GM18505 (cell line): Measurements from ENCODE around the gene NAV2.

Experiments
- ATAC-seq: cut with Tn5 transposase; IDR thresholded peaks from one replicate; pipeline ENCODE4 v1.9.1; 2021; ENCODE audit not compliant: unreplicated experiment
- POLR2A ChIP-seq: IDR thresholded peaks from 4 replicates; pipeline ENCODE4 v1.6.1; 2011; ENCODE audit warnings: borderline replicate concordance; ENCODE audit not compliant: insufficient read depth, insufficient read length; ENCODE audit errors: extremely low read depth

NAV2 gene

GRCh38 chr11:19866521-19866920 lies 153.9 kb downstream of the NAV2 start:
- TF ChIP-seq POLR2A: no peak
- ATAC-seq: no peak

GRCh38 chr11:19867064-19867463 lies 154.4 kb downstream of the NAV2 start:
- no peak for ATAC-seq
- no peak for TF ChIP-seq POLR2A

GRCh38 chr11:19868281-19868821 lies 155.7 kb downstream of the NAV2 start:
- ATAC-seq: no peak
- TF ChIP-seq POLR2A: no peak

- TF ChIP-seq POLR2A: no peak
- ATAC-seq: no peak
Observed at GRCh38 chr11:19868871-19869270, 156.2 kb downstream of the NAV2 start.

- no peak for TF ChIP-seq POLR2A
Observed at GRCh38 chr11:19869466-19869865, 156.8 kb downstream of the NAV2 start.

GRCh38 chr11:19869946-19870589 lies 157.4 kb downstream of the NAV2 start:
- no peak for TF ChIP-seq POLR2A
- no peak for ATAC-seq

More at GRCh38 chr11:19869466-19869865, 156.8 kb downstream of the NAV2 start:
- ATAC-seq: no peak

- no peak for TF ChIP-seq POLR2A
- no peak for ATAC-seq
Observed at GRCh38 chr11:19871531-19871930, 158.9 kb downstream of the NAV2 start.

- no peak for TF ChIP-seq POLR2A
- ATAC-seq: no peak
Observed at GRCh38 chr11:19872512-19873145, 160.0 kb downstream of the NAV2 start.

- no peak for ATAC-seq
- no peak for TF ChIP-seq POLR2A
Observed at GRCh38 chr11:19873730-19874129, 161.1 kb downstream of the NAV2 start.

GRCh38 chr11:19874266-19874665 lies 161.6 kb downstream of the NAV2 start:
- no peak for TF ChIP-seq POLR2A
- no peak for ATAC-seq

GRCh38 chr11:19876750-19877149 lies 164.1 kb downstream of the NAV2 start:
- no peak for ATAC-seq
- TF ChIP-seq POLR2A: no peak

- no peak for ATAC-seq
Observed at GRCh38 chr11:19878520-19878919, 165.9 kb downstream of the NAV2 start.

GRCh38 chr11:19879307-19880087 lies 166.9 kb downstream of the NAV2 start:
- no peak for ATAC-seq
- no peak for TF ChIP-seq POLR2A

More at GRCh38 chr11:19878520-19878919, 165.9 kb downstream of the NAV2 start:
- TF ChIP-seq POLR2A: no peak

- no peak for TF ChIP-seq POLR2A
- ATAC-seq: no peak
Observed at GRCh38 chr11:19880088-19880345, 167.4 kb downstream of the NAV2 start.
